Progenitor cell of endocrine pancreas (in vitro differentiated cells): ENCODE measurements around the gene UBAP2L. TPM values are rescaled to one million over a fixed set of nuclear protein-coding genes. Genes with fewer than 3 reads are reported as not detected.
"Not testable (repeated sequence)": the region's sequence is repeated elsewhere in the genome, so short reads cannot be mapped to it uniquely, and the experiment has no call there.

Experiments
- DNase-seq: peaks from one replicate; pipeline ENCODE4 v3.0.0; 2021; ENCODE audit warnings: low spot score; ENCODE audit not compliant: unreplicated experiment
- H3K27ac Mint-ChIP-seq: 2 replicates; pipeline ENCODE4 v1.8.0; 2021; ENCODE audit warnings: mild to moderate bottlenecking, moderate library complexity, mixed read lengths
- H3K27me3 Mint-ChIP-seq: 2 replicates; pipeline ENCODE4 v1.8.0; 2021; ENCODE audit warnings: mixed read lengths
- H3K36me3 Mint-ChIP-seq: 2 replicates; pipeline ENCODE4 v1.8.0; 2022; ENCODE audit warnings: mixed read lengths; ENCODE audit not compliant: insufficient read depth
- H3K4me1 Mint-ChIP-seq: 2 replicates; pipeline ENCODE4 v1.8.0; 2021; ENCODE audit warnings: low read depth, mixed read lengths
- H3K4me3 Mint-ChIP-seq: 2 replicates; pipeline ENCODE4 v1.8.0; 2021; ENCODE audit warnings: low read depth, mild to moderate bottlenecking, moderate library complexity, mixed read lengths
- H3K9me3 Mint-ChIP-seq: 2 replicates; pipeline ENCODE4 v1.8.0; 2021; ENCODE audit warnings: low read depth, mixed read lengths
- CTCF ChIP-seq: fragments of 200-600 bp; sonication (generic); IDR thresholded peaks from one replicate; pipeline ENCODE4 v1.5.0; 2021; ENCODE audit warnings: antibody characterized with exemption, mild to moderate bottlenecking; ENCODE audit not compliant: unreplicated experiment
- total RNA-seq: library from RNA; stranded (reverse); gene quantifications from 2 replicates; pipeline ENCODE4 v1.2.1, GENCODE V29; 2021

UBAP2L gene
- total RNA-seq, 1 donor from 2014 or later: 268 TPM

DNA sequence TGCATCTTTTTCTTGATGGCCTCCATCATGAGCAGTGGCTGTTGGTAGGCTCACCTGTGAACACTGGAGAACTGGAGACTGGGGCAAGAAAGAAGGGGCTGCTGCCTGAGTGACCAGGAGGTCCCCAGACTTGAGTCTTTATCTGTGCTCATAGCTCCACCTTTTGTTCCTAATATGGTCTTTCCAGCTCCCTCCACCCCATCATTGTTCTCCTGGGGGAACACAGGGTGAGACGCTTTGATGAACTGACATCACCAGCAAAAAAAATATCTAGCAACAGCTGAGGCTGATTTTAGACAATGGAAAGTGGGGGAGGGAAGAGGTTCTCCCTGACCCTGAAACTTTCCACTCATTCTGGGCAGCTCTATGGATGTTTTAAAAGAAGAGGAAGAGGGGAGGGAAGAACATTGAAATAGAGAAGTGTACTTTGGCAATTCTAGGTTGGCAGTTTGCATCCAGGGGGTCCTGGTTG is 28.7 kb upstream of the UBAP2L start, which contains the start of gene TPM3:
Gene TPM3 (minus strand): TSS at position 111 of the 472 bp plus-strand sequence. CDS start 82 bp downstream, at position 29.
- H3K27ac Mint-ChIP-seq: peak within 1 kb of the TSS; percentile 91
- H3K4me3 Mint-ChIP-seq: no peak within 1 kb of the TSS

GRCh38 chr1:154192476-154192875 is 28.3 kb upstream of the UBAP2L start:
- Mint-ChIP-seq H3K4me3 (no peak overlapping the region), H3K36me3 (no peaks in the 10 kb centered on the region), H3K27me3 (peaks cover 10% of the 10 kb centered on the region), H3K27ac (no peak overlapping the region), H3K4me1 (peaks cover 24% of the 10 kb centered on the region), H3K9me3 (no peaks in the 10 kb centered on the region)
- DNase-seq: no peak
- TF ChIP-seq CTCF: no peak

More for the DNA sequence above, 28.7 kb upstream of the UBAP2L start, which contains the start of gene TPM3:
- H3K4me1 Mint-ChIP-seq: peaks cover 27% of the 10 kb centered on the region
- H3K36me3 Mint-ChIP-seq: no peaks in the 10 kb centered on the region
- no peak for TF ChIP-seq CTCF
- DNase-seq: no peak
- H3K9me3 Mint-ChIP-seq: no peaks in the 10 kb centered on the region
- peaks cover 10% of the 10 kb centered on the region for H3K27me3 Mint-ChIP-seq

DNA sequence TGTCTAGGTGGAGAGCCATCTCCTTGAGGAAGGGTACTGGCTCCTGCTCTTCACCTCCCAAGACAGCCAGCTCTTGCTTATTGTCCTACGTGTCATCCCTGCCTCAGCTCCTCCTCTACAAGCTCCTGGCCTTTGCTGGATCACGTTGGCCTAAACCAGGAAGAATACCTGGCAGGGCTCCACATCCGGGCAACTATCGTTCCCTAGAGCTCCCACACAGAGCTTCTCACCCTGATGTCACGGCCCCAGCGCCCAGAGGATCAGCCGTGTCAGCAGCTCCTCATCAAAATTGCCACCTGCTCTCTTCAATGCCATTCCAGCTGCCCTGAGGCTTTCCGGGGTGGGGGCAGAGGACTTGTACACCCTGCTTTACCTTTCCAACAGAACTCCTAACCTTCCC is 26.9 kb upstream of the UBAP2L start:
- no peak overlapping the region for H3K27ac Mint-ChIP-seq

DNA sequence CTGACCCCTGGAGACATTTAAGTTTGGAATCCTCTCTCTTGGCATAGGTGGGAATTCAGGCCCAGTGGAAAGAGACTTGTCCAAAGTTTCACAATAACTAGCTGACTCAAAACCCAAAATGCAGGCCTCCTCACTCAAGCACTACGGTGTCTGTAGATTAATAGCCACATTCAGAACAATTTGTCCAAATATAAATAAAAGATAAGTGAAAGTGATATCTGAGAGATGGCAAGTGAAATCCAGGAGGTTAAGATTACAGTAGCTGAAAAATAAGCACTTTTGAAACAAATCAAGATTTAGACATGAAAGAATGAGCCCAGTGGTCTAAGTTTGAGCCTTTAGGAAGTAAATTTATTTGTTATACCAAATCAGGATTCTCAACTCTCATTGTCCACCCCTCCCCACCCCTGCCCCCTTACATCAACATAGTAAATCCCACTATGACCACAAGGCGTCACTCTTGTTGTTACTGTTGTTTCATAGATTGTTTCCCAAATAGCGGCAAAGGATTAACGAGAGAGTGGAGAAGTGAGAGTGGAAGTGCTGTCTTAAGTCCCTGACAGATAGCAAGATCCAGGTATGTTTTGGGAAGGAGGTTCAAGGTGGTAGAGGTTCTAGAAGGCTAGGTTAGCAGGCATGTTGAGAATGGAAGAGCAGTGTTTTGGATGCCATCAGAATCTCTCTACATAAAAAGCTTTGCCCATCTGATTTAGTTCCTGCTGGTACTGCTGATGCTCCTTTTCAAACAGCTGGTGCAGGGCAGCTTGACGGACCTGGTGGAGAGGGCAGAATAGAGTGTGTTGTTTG is 21.8 kb upstream of the UBAP2L start:
- peaks cover 16% of the 10 kb centered on the region for H3K4me1 Mint-ChIP-seq
- no peak overlapping the region for H3K27ac Mint-ChIP-seq
- TF ChIP-seq CTCF: peak; percentile 62
- no peak overlapping the region for H3K4me3 Mint-ChIP-seq
- H3K36me3 Mint-ChIP-seq: no peaks in the 10 kb centered on the region
- H3K27me3 Mint-ChIP-seq: peaks cover 3% of the 10 kb centered on the region
- DNase-seq: peak; percentile 19
- no peaks in the 10 kb centered on the region for H3K9me3 Mint-ChIP-seq

More for the DNA sequence above, 26.9 kb upstream of the UBAP2L start:
- TF ChIP-seq CTCF: no peak
- Mint-ChIP-seq H3K4me1 (peaks cover 23% of the 10 kb centered on the region), H3K4me3 (no peak overlapping the region), H3K27me3 (peaks cover 10% of the 10 kb centered on the region), H3K9me3 (no peaks in the 10 kb centered on the region), H3K36me3 (no peaks in the 10 kb centered on the region)
- DNase-seq: no peak

GRCh38 chr1:154199563-154199879 is 21.2 kb upstream of the UBAP2L start:
- no peaks in the 10 kb centered on the region for H3K36me3 Mint-ChIP-seq
- no peak for DNase-seq
- no peak overlapping the region for H3K27ac Mint-ChIP-seq
- H3K9me3 Mint-ChIP-seq: no peaks in the 10 kb centered on the region
- H3K27me3 Mint-ChIP-seq: no peaks in the 10 kb centered on the region
- H3K4me1 Mint-ChIP-seq: peaks cover 16% of the 10 kb centered on the region
- no peak overlapping the region for H3K4me3 Mint-ChIP-seq
- TF ChIP-seq CTCF: no peak

GRCh38 chr1:154205778-154206177 is 15.0 kb upstream of the UBAP2L start:
- DNase-seq, H3K4me3 Mint-ChIP-seq, H3K9me3 Mint-ChIP-seq, H3K4me1 Mint-ChIP-seq, H3K27me3 Mint-ChIP-seq: not testable (repeated sequence)
- Mint-ChIP-seq H3K27ac (peak overlapping the region; percentile 9), H3K36me3 (peaks cover 25% of the 10 kb centered on the region)
